Right renal pelvis (tissue), 4 donors: ENCODE results near the gene ACADL. TPM values are rescaled to one million over a fixed set of nuclear protein-coding genes. Genes with fewer than 3 reads are reported as not detected.

Experiments used
- DNase-seq, 4 donors: peaks; one replicate each; pipeline ENCODE4 v3.0.0-alpha.2; 2013; ENCODE audit warnings: low read depth in 4 of 4, low spot score in 3 of 4, missing footprints in 1 of 4
- polyA plus RNA-seq, 4 donors: library from polyadenylated mRNA; unstranded; fragments of 120-200 nt; gene quantifications; one replicate each; pipeline ENCODE4 v1.2.1, GENCODE V29; 2013; ENCODE audit not compliant: insufficient read length in 4 of 4

The ACADL gene
- polyA plus RNA-seq: 10 to 100 TPM; 18.4 to 23.2 (median 19.0) TPM

GRCh38 chr2:210224941-210225672 is at the start of gene ACADL:
Gene ACADL, minus strand, starts transcription at chr2:210225447. Its CDS starts 184 bp downstream, at chr2:210225263.
- peak in 2 of 4 donors; percentile 19 to 35 for DNase-seq

DNA sequence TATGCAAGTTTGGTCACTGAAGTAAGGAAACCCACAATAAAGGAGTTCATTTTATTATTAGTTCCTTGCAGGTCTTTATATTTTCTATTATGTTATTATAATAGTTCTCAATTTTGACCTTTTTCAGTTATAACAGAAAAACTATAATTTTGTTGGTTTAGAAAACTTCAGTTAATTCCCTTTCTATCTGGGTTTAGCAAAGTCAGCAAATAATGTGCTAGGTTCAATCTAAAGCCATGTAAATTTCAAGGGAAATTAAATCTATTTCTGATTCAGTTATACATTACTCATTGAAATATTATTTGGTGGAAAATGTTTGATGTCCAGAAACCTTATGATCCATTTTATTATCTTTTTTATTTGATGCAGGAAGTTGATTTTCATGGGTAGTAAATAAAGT is 46.1 kb upstream of the ACADL start:
- DNase-seq: no peak

DNA sequence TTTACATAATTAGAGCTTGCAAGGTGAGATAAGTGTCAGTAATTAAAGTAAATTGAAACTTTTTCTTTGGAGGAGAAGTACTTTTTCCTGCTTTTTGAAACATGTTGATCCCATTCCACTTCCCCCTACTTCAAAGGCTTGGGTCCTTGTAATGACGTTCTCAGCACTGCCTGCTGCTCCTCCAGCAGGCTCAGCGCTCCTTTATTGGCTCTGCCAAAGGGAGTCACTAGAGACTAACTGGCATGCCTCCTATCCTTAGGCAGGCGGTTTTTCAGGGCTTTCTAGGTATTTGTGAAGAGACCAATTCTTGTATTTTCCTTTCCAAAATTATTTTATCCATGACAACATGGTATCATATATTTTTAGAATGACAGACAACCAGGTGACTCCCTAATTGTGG is 43.9 kb upstream of the ACADL start:
- DNase-seq: no peak

DNA sequence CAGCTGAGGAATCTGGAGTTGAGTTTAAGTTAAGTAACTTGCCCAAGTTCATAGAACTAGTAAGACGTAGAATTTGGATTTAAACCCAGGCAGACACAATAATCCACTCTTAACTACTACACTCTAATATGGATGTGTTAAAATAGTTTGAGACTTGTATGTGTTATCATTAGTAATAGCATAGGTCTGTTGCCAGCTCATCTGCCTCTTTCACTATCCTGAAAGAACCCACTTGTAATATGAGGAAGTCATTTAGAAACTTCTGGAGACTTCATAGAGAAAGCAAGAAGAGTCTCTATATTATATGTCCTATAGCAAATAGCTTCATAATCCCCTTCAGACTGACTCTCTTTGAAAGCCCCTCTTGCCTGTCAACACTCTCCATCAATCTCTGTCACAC is 43.0 kb upstream of the ACADL start:
- no peak for DNase-seq

GRCh38 chr2:210267698-210268097 is 42.5 kb upstream of the ACADL start:
- no peak for DNase-seq

GRCh38 chr2:210264282-210264681 is 39.0 kb upstream of the ACADL start:
- DNase-seq: no peak

- DNase-seq: no peak
These were observed 38.6 kb upstream of the ACADL start for GRCh38 chr2:210263841-210264240.

DNA sequence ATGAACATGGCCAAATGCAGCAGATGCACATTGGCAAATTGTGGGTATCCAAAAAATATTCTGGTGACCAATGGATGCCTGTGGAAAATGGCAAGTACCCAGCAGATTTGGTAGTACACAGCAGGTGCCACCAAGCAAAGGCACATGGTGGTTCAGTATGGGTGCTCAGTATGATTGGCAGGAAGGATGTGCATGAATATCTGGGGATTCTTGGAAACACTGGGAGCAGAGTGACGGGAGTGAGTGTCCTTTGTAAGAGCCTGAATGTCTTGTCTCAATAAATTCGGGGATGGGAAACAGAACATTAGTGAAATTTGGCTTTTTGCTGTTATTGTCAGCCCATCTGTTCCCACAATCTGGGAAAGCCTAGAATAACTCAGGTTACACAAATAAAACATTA is 36.8 kb upstream of the ACADL start:
- DNase-seq: no peak

- DNase-seq: no peak
These were observed 34.4 kb upstream of the ACADL start for GRCh38 chr2:210259687-210260086.

- DNase-seq: no peak
These were observed 27.7 kb upstream of the ACADL start for GRCh38 chr2:210252699-210253606.

DNA sequence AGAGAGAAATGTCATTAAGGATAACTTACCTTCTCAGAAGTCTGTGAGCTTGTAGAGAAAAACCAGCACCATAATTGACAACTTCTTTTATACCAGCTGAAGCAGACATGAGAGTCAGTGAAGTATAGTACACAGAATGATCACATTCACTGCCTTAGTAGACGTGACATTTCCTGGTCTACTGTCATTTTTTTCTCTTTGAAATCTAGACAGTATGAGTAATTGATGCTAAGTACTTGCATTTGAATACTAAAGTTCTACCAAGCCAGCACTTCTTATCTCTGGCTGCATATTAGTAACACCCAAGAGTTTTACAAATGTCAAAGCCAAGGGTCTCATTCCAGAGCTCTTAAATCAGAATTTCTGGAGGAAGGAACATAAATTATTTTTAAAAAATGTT is 25.4 kb upstream of the ACADL start:
- no peak for DNase-seq

GRCh38 chr2:210233487-210233886 is 8.2 kb upstream of the ACADL start:
- DNase-seq: no peak

- no peak for DNase-seq
These were observed 5.7 kb upstream of the ACADL start for GRCh38 chr2:210230984-210231383.

DNA sequence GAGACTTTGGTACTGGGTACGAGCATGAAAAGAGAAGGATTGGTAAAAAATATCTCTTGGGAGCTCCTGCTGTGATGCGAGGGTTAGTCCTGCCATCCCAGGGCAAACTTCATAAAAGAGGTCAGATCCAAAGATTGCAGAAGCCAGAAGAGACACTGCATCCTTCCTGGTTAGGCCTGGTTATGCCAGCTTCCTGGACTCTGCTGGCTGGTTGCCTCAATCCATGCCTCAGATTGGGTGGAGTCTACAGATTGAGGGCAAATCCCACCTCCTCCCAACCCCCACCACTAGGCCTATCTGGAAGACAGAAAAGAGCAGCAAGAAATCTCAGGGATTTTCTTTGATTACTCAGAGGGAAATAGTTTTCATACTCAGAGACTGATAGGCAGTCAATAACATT is 5.3 kb upstream of the ACADL start:
- no peak for DNase-seq

DNA sequence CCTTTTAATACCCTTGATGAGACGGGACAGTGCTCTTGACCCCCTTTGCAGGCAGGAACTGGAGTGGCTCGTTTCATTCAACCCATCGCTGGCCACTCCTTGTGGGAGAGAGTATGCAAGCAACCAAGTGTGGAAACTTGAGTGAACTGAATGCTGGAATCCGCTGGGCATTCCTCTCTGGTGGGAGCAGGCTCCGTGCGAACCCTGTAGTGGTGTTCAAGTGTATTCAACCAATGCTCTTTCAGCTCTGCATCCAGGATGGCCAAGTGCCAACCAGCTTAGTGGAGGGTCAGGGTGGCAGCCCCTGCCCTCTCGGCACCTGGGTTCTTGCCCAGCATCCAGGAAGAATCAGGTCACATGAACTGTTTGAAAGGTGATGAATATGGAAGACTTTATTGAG is 3.3 kb upstream of the ACADL start:
- DNase-seq: no peak

DNA sequence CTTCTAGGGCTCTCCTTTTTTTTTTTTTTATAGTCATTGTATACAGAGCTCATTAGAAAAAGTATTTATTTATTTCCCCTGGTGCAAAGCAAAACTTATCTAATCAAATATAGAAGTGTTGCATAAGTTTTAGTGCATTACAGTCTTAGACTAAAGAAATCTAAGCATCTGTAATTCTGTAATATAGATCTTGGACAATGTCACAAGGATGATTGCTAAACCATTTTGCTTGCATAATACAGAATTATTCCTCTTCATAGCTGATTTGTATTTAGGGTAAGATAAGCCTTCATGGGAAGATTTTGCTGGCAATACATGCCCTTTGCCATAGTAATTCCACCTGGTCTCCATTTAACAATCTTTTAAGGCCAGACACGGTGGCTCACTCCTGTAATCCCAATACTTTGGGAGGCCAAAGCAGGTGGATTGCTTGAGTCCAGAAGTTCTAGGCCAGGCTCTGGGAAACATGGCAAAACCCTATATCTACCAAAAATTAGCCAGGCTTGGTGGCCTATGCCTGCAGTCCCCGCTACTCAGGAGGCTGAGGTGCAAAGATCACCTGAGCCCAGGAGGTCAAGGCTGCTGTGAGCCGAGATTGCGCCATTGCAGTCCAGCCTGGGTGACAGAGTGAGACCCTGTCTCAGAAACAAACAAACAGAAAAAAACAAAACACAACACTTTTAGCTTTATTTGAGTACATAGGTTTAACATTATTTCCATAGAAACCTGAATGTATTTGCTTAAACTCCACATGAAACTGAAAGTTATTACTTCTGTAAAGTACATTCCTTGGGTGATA is 2.2 kb upstream of the ACADL start:
- no peak for DNase-seq

DNA sequence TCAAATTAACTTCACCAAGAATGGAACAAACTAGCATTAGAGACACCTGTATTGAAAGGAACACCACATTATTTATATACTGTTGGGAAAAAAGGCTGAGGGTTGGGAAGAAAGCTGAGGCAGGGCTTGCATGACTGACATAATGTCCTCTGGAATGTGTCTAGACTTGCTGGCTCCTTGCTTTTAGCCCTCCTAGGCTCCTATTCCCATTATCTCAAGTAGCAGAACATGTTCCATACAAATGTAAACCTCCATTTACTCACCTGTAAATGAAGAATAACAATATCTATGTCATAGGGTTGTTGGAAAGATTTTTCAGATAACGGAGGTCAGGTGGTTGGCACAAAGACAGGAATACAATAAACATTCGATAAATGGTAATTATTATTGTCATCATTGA is 976 bp upstream of the ACADL start:
- no peak for DNase-seq

- peak in 1 of 4 donors; percentile 13 for DNase-seq
These were observed 681 bp downstream of the ACADL start for GRCh38 chr2:210224591-210224940.

GRCh38 chr2:210215120-210215519 is 10.1 kb downstream of the ACADL start:
- no peak for DNase-seq

DNA sequence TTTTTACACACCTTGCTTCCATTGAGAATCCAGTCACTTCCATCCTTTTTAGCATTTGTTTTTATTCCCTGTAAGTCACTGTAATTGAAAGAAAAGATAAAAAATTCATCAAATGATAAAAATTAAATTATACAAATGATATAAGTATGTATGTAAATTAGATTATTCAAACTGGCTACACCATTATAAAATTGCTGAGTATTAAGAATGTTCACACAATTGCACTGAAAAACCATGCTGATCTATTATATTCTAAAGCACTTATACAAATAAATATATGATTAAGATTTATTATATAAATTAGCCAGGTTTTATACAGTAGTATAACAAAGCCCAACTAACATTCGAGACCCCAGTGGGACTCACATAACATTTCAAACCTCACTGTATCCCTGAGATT is 15.1 kb downstream of the ACADL start:
- no peak for DNase-seq

DNA sequence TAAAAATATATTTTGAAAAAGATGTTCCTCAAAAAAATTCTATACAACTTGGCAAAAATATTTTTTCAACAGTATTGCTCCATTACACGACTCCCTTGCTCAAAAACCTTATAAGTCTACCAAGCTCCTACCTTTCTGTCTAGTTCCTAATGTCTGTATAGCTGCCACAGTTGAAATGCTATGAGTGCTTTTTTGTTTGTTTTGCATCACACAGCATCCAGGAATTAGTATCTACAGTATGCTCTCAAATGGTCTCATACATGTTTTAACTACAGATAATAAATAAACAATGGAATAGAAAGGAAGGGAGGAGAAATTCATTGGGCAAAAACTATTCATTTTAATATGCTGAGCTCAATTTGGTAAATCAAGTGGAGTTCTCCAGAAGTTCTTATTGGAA is 17.3 kb downstream of the ACADL start:
- no peak for DNase-seq
